Ureter (tissue), 1 donor: ENCODE data around the gene IGF2BP3. TPM values are rescaled to one million over a fixed set of nuclear protein-coding genes. Genes with fewer than 3 reads are reported as not detected.

Experiments
- DNase-seq: peaks from one replicate; pipeline ENCODE4 v3.0.0-alpha.2; 2020; ENCODE audit warnings: low spot score
- total RNA-seq: library from RNA; stranded (reverse); gene quantifications from one replicate; pipeline ENCODE4 v1.2.4, GENCODE V29; 2023
- donor health status: DM: yes; HTN: yes; CAD: no.

IGF2BP3 gene
- total RNA-seq, 1 donor from 2014 or later = 0.78 TPM

DNA sequence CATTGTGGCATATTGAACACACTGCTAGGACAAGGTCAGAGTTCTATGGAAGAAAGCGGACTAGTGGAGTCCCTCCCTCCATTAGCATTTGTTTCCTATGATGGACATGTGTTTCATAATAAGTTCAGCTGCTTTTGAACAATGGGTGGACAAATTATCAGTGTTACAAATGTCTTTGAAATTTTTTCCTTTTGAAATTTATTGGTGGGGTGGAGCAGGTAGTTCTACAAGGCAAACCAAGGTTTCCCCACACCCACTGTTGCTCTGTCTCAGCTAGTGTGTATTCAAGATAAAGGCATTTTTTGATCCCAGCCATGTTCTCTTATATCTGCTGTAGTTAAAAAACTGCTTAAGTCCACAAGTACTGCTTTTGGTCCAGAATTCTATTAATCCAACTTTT, 91.3 kb downstream of the IGF2BP3 start:
- no peak for DNase-seq

DNA sequence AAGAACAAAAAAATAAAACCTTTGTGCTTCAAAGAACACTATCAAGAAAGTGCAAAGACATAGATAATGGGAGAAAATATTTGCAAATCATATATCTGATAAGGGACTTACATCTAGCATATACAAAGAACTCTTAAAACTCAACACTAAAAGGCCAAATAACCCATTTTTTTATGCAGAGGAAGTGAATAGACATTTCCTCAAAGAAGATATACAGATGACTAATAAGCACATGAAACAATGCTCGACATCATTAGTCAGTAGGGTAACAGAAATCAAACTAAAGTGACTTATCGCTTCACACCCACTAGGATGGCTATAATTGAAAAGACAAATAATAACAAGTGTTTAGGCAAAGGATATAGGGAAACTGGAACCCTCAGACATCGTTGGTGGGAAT, 93.2 kb downstream of the IGF2BP3 start:
- DNase-seq = no peak

DNA sequence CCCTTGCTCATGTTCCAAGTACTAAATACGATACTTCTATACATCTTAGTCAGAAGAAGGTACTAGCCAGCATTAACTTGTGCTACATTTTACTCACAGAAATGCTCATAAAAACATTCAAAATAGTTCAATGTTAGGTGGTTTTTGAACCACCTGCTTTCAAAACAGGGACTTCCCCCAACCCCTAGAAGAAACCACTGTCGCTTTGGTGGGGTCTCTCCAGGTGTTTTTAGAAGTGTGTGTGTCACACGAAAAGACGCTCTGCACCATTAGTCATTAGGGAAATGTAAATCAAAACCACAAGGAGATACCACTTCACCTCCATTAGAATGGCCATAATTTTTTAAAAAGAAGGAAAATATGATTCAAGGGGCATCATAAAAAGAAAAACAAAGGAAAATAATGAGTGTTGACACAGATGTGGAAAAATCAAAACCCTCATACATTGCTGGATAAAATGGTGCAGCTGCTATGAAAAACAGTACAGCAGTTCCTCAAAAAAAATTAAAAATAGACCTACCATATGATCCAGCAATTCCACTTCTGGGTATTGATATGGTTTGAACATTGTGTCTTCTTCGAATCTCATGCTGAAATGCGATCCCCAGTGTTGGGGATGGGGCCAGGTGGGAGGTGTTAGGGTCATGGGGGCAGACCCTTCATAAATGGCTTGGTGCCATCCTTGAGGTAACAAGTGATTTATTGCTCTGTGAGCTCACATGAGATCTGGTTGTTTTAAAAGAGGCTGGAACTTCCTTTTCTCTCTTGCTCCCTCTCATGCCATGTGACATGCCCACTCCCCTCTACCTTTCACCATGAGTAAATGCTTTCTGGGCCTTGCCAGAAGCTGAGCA, 96.9 kb downstream of the IGF2BP3 start:
- DNase-seq = no peak

DNA sequence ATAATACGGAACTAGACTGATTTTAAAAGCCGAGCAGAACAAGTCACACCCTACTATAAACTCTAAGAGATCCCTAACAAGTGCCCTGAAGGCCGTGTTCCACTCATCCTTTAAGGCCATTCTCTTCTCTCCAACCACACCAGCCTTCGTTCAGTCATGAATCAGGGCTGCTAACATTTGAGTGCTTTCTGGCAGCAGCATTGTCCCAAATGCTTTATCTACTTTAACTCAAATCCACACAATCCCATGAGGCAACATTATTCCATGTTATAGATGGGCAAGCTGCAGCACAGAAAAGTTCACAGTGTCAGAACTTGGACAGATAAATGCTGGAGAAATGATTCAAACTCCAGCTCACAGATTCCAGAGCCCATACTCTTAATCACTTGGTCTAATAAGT, 97.7 kb downstream of the IGF2BP3 start:
- no peak for DNase-seq

DNA sequence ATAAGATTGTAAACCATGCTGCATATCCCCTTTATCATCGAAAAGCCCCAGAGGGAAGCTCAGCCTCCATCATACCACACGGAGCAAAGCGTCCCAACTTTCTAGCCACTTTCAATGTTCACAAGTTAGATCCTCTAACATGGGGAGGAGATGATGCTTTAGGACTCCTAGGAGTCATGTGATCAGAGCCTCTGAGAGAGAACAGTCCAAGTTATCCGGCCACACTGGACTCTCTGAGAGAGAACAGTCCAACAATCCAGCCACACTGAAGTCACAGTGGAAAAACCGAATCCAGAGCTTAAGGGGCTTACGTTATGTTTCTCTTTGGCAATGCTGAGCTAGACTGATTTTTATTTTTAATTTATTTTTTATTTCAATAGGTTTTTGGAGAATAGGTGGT, 98.6 kb downstream of the IGF2BP3 start:
- DNase-seq = no peak

DNA sequence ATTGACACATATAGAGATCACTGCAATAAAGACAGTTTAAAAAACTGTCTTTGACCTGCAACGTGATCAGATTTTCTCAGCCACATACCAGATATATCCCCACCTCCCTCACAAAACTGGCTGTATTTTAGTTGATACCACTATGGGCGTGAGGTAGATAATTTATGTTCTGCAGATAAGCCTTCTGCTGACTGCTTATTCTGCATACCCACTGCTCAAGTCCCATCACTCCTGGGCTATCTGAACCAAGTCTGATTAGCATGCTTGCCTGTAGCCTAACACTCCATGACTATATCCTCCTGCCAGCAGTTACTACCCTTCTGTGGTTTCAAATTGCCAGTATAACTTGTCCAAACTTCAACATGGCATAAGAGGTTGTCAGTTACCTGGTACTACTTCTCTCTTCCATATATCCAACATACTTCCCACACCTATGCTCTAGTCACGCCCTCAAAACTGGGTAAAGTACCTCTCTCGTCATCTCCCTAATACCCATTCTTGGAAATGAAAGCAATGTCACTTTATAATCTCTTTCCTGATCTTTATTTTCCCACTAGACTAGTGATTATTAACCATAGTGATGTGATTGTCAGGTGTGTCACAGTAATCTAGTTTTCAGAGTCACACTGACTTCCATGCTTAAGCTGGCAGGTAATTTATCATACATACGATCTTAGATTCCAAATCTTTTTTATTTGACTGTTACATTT, 100.4 kb downstream of the IGF2BP3 start:
- DNase-seq = no peak

DNA sequence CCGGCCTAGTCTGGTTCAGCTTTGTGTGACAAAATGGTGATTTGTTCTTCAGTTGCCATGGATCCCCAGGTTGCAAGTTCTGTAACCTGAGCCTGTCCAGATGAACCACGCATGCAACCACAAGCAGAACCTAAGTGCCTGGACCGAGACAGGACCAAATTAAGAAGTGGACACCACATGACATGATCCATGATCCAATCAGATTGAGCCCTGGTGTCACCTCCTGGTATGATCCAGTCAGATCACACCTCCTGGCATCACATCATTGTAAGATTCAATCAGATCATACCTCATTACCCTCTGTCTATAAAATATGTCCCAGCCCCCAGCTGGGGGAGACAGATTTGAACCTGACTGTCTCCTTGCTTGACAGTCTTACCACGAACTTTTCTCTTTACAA, 101.2 kb downstream of the IGF2BP3 start:
- no peak for DNase-seq

DNA sequence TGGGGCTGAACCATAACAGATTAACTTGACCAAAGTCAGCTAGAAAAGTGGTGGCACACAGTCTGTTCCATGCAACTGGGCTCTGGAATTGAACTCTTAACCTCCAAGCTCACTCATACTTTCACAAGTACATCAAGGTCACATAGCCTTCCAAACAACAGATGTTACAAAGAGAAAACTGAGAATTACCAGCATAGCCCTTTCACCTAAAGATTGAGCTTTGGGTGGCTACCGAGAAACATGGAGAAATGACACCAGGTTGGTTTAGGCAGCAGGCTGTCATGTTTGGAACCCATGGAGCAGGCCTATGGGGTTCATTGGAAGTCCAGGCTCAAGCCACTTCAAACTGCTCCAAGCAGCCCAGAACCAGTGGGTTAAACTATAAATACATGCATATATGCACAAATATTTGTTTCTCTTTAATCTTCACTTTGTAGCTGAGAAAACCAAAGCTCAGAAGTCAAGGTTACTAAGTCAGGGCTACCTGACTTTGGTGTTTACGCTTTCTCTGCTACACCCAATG, 112.1 kb downstream of the IGF2BP3 start:
- DNase-seq = no peak

DNA sequence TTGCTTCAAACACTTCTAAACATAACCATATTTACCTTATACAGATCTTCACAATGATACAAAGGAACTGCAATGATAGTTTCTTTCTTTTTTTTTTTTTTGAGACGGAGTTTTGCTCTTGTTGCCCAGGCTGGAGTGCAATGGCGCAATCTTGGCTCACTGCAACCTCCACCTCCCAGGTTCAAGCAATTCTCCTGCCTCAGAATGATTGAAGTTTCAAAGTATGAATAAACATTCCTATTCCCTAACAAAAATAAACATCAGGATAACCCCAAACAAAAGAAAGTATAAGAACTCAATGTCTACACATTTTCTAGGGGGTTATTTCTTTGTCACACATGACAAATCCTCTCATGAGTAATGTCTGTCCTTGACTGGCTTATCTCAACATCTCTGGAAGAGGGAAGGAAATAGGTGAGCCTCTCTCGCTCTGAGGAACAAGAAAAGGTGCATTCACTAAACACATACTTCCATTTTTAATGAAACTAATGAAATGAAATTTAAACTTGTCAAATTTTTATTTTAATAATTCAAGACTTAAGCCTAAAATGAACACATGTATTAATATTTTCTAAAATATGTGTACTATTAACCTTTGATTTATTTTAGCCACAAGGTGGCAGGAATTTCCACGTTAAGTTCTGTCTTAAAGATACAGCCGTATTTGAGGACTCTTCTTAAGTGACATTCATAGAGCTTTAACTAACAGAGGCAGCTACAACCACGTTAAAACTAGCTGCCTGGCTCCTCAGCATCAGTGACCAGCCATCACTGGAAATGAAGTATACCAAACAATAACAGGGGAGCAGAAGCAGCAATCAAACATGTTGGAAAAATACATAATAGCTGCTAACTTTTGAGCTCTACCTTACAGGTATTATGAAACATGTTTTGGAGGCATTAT, 112.8 kb downstream of the IGF2BP3 start:
- DNase-seq = no peak

DNA sequence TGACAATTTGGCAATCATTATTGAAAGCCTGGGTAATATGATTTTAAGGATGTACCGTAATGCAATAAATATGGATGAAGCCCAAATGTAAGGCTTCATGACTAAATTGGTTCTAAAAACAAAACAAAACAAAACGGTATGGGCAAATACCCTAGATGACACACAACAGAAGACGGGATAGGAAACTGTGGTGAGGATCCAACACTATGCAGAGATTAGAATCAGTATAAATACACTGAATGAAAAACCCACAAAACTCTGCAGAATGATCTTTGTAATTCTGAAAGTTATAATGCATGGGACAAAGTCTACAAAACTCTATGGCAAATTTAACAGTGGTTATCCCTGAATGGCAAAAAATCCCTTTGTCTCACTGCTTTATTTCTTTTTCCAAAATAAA, 113.6 kb downstream of the IGF2BP3 start:
- DNase-seq = no peak

DNA sequence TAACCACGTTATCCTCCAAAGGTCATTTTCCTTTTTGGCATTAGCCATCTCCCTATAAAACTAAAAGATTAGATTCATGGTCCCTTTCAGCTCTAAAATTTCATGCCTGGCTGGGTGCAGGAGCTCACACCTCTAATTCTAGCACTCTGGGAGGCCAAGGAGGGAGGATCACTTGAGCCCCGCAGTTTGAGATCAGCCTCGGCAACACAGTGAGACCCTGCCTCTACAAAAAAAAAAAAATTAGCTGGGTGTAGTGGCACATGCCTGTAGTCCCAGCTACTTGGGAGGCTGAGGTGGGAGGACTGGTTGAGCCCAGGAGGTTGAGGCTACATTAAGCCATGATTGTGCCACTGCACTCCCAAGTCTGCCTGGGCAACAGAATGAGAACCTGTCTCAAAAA, 114.1 kb downstream of the IGF2BP3 start:
- no peak for DNase-seq

DNA sequence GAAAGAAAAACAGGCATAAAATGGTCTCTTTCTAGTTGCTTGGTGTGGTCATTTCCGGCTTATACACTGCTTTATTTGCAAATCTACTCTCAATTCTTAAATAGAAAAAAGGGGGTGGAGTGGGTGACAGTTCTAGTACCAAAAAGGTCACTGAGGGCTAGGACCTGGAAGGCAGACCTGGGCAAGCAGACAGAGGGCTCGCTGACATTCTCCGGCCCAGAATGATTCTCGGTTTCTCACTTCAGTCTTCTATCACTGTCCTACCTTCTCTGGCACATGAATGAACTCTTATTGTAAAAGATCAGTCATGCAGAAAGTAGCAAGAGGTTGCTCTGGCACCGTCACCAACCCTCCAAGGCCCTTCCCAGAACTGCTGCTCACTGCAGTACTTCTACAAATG, 117.1 kb downstream of the IGF2BP3 start:
- no peak for DNase-seq

DNA sequence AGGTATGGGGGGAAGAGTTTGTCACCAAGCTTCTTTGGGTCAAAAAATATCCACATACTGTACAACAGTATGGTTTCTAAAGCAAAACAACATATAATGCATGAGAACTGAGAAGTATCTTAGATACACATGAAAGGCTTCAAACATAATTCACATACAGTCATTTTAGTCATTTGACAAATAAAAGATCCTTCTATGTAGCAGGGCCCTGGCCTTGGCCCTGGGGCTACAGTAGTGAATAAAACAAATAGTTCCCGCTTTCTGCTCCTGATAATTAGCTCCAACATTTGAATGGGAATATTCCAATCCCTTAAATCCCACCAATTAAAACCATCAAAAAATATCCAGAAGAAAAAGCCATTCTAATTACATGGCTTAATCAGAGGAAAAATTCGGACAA, 119.8 kb downstream of the IGF2BP3 start:
- DNase-seq = no peak

DNA sequence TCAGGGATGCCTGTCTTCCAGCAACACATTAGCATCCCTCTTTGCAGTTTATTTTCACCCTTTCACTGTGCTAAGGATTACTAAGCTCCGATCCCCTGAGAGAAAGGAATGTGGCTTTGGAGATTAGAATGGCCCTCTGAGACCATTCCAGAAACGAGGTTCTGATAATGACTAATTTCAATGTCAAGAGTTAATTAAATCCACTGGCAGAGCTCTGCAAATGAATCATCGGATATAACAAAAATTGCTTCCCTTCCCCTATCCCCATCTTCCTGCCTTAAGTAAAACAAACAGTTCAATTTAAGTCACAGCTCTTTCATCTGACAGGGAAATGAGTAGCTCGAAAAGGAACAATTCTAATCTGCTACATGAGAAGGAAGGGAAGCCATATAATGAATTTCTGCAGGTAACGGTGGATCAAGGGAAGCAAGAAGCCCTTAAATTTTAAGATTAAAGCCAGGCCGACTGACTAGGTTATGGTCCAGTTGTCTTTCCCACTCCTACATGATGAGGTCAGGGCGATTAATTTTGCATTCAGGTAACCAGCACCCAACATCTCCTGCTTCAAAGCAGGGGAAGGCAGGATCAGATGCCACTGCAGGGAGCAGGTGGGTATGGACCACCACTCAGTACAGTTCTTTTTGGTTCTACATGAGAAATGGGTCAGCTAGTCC, 120.7 kb downstream of the IGF2BP3 start:
- DNase-seq = no peak

DNA sequence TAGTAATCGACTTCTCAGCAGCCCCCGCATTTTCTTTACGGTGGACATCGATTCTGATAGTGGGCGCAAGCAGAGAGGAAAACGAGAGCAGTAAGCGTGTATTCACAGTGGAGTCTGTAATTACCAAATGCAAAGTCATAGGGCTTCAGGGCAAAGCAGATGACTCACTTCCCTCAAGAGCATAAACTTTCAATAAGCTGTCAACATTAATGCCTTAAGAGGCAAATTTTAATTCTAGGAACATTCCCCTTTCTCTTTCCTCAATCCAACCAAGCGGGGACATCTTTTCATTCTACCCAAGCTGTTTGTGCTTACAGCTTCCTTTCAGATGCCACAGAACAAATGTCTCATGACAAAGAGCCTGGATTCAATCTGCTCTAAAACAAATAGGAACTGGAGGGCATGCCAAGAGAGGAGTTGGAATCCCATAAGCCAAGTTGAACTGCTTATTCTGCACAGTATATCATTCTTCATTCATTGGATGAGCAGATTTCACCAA, 122.6 kb downstream of the IGF2BP3 start:
- no peak for DNase-seq

DNA sequence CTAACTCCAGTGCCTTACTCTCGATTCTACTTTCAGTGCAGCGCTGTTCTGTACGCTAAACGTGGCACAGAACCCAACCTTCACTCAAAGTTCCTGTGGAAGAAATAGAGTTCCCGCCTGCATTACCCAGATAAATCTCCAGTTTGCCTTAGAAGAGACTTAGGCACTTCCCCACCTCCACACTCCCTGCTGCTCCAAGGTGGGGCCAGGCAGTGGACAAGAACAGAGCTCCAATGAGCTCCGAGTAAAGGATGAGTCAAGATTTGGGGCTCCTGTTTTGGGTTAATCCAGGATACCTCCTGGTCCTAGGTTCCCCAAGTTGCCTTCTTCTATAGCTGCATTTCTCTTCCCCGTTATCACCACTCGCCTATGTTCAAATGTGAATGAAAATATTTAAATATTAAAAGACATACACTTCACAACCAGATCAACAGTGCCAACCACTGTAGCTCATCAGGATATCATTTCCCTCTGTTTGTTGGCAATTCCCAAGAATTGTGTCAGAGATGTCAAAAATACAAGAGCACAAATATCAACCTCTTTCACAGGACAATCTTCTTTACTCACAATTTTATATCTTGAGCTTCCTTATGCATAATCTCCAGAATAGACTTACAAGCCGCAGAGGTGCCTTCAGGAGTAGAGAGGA, 123.1 kb downstream of the IGF2BP3 start:
- no peak for DNase-seq

DNA sequence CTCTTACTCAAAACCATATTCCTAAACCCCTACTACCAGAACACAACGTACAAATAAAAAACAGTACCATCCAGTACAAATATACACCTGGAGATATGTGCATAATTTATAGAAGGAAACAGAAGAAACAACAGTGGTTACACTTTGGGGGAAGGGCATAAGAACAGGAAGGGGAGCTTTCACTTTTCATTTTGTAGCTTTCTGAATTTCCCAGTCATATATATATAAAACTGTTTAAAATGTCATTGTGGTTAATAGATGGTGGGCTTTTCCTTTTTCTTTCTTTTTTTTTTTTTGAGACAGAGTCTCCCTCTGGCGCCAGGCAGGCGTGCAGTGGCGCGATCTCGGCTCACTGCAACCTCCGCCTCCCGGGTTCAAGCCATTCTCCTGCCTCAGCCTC, 124.0 kb downstream of the IGF2BP3 start:
- DNase-seq = no peak

DNA sequence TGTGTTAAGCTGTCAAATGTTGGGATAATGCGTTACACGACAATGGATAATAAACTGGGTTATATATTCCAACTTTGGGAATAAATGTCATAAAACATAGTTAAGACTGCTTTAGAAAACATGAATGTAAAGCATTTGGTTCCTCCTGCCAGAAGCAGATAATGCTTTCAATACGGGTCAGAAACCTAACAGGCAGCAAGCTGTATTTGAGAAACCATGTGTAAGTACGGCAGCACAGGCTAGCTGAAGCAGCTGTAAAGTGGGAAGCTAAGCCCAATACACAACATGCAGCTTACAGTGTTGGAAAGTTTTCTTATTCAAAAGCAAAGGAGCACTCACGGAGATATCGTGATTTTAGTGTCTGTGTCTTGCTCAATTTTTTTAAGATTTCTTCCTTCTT, 124.7 kb downstream of the IGF2BP3 start:
- DNase-seq = no peak

DNA sequence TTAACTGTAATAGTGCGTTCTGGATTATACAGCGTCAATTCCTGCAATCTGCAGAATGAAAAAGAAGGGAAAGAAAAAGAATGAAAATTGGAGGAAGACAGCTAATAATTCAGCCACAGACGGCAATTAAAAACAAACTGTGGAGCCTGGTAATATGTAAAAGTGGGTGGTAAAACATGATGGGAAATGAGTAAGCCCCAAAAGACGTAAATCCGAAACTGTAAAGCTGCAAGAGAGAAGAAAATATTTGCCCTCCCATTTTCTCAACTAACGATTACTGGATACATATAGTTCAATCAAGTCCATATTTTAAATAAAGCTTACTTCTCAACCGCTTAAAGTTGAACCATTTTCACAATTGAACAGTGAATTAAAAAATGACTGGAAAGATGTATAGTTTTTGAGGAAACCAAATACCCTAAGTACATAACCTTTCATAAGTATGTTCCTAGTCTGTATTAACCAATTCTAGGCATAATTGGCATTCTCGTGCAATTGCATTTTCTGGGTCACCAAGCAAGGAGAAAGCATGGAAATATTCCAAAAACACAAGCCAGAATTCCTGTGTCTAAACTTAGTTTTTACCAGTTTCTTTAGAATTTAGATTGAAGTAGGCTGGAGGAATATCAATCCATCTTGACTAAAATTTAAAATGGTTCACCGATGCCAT, 126.3 kb downstream of the IGF2BP3 start:
- no peak for DNase-seq

DNA sequence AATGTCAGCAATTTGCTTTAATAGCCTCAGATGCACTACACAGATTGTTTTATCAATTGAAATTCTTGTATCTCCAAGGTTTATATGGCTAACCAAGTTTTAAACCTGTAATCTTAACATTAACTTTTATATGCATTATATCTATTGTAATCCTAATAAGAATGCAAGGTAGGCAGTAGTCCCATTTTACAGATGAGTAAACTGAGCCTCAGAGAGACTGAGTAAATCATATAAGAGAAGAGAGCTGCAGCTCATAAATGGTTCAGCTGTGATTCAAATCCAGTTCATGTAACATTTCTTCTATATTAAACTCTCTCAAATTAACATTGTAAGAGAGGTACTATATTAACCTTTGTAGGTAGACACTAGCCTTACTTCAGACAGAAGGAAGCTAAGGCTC, 127.2 kb downstream of the IGF2BP3 start:
- no peak for DNase-seq
